GM13977 (cell line): Measurements from ENCODE around the gene SPC25.

Source experiments
- DNase-seq: peaks from one replicate; pipeline ENCODE4 v3.0.0; 2012; ENCODE audit warnings: low spot score
- in situ Hi-C: fragments of 300-500 bp; cut with MboI; formaldehyde crosslinking; loops from one replicate; pipeline ENCODE4 v1.12.0; 2022; ENCODE audit warnings: low sequenced_read_pairs, low pct_unique_long_range_greater_than_20kb, mixed read lengths, inconsistent platforms; ENCODE audit not compliant: unreplicated experiment
- TF ChIP-seq, protein P1 (sequence below): IDR thresholded peaks from 2 replicates; pipeline ENCODE4 v1.5.1; 2012; ENCODE audit warnings: mild to moderate bottlenecking, control low read depth; ENCODE audit not compliant: insufficient read depth; ENCODE audit errors: extremely low read depth, missing control alignments

Gene SPC25

GRCh38 chr2:168849610-168850009 lies 40.6 kb downstream of the SPC25 start:
- TF ChIP-seq, protein P1, sequence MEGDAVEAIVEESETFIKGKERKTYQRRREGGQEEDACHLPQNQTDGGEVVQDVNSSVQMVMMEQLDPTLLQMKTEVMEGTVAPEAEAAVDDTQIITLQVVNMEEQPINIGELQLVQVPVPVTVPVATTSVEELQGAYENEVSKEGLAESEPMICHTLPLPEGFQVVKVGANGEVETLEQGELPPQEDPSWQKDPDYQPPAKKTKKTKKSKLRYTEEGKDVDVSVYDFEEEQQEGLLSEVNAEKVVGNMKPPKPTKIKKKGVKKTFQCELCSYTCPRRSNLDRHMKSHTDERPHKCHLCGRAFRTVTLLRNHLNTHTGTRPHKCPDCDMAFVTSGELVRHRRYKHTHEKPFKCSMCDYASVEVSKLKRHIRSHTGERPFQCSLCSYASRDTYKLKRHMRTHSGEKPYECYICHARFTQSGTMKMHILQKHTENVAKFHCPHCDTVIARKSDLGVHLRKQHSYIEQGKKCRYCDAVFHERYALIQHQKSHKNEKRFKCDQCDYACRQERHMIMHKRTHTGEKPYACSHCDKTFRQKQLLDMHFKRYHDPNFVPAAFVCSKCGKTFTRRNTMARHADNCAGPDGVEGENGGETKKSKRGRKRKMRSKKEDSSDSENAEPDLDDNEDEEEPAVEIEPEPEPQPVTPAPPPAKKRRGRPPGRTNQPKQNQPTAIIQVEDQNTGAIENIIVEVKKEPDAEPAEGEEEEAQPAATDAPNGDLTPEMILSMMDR, result no peak
- no peak for DNase-seq
- in situ Hi-C loops, result no loop called here

- no peak for DNase-seq
- in situ Hi-C loops, result no loop called here
- TF ChIP-seq, protein P1, result no peak
These were observed 42.0 kb downstream of the SPC25 start for GRCh38 chr2:168848225-168848624.

- no peak for DNase-seq
- TF ChIP-seq, protein P1, result no peak
These were observed 47.0 kb downstream of the SPC25 start for GRCh38 chr2:168843253-168843652.

GRCh38 chr2:168841445-168841844 lies 48.8 kb downstream of the SPC25 start:
- in situ Hi-C loops, result no loop called here
- TF ChIP-seq, protein P1, result no peak
- no peak for DNase-seq

More at GRCh38 chr2:168843253-168843652, 47.0 kb downstream of the SPC25 start:
- in situ Hi-C loops, result no loop called here

GRCh38 chr2:168835969-168836368 lies 54.3 kb downstream of the SPC25 start:
- TF ChIP-seq, protein P1, result no peak
- in situ Hi-C loops, result no loop called here
- no peak for DNase-seq

- in situ Hi-C loops, result no loop called here
- TF ChIP-seq, protein P1, result no peak
- DNase-seq, result no peak
These were observed 58.6 kb downstream of the SPC25 start for GRCh38 chr2:168831662-168832061.

DNA sequence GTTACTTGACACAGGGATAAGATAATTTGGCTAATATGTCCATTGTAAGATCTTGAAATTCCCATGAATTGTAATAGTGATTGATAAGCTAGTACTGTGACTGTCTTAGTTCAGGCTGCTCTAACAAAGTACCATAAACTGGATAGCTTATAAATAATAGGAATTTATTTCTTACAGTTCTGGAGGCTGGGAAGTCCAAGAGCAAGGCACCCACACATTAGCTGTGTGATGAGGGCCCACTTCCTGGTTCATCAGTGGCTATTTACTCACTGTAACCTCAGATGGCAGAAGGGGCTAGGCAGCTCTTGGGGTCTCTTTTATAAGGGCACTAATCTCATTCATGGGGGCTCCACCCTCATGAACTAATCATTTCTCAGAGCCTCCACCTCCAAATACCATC lies 59.3 kb downstream of the SPC25 start:
- in situ Hi-C loops, result no loop called here
- TF ChIP-seq, protein P1, result no peak

More for the DNA sequence above, 59.3 kb downstream of the SPC25 start:
- no peak for DNase-seq
